HG03342 (cell line): ENCODE measurements around the gene GYS2.

ENCODE experiments used
- ATAC-seq: cut with Tn5 transposase; IDR thresholded peaks from one replicate; pipeline ENCODE4 v1.9.1; 2021; ENCODE audit warnings: mild to moderate bottlenecking, moderate library complexity; ENCODE audit not compliant: unreplicated experiment

Gene GYS2

GRCh38 chr12:21558100-21558679 lies 46.5 kb downstream of the GYS2 start:
- ATAC-seq, result no peak

- no peak for ATAC-seq
Observed at GRCh38 chr12:21553329-21553675, 51.3 kb downstream of the GYS2 start.

- no peak for ATAC-seq
Observed at GRCh38 chr12:21552635-21553328, 51.9 kb downstream of the GYS2 start.

- ATAC-seq, result no peak
Observed at GRCh38 chr12:21551841-21552465, 52.7 kb downstream of the GYS2 start.

GRCh38 chr12:21547437-21547836 lies 57.2 kb downstream of the GYS2 start:
- no peak for ATAC-seq

GRCh38 chr12:21546716-21547115 lies 57.9 kb downstream of the GYS2 start:
- no peak for ATAC-seq

- ATAC-seq, result no peak
Observed at GRCh38 chr12:21545557-21545956, 59.1 kb downstream of the GYS2 start.

- no peak for ATAC-seq
Observed at GRCh38 chr12:21543151-21543550, 61.5 kb downstream of the GYS2 start.

- no peak for ATAC-seq
Observed at GRCh38 chr12:21542403-21542802, 62.2 kb downstream of the GYS2 start.

- no peak for ATAC-seq
Observed at GRCh38 chr12:21541773-21542172, 62.9 kb downstream of the GYS2 start.

GRCh38 chr12:21539797-21540196 lies 64.8 kb downstream of the GYS2 start:
- ATAC-seq, result no peak

- no peak for ATAC-seq
Observed at GRCh38 chr12:21538061-21538653, 66.5 kb downstream of the GYS2 start.

GRCh38 chr12:21529456-21529855 lies 75.2 kb downstream of the GYS2 start:
- ATAC-seq, result no peak

- no peak for ATAC-seq
Observed at GRCh38 chr12:21528953-21529352, 75.7 kb downstream of the GYS2 start.

GRCh38 chr12:21527451-21528180 lies 77.0 kb downstream of the GYS2 start:
- ATAC-seq, result peak; percentile 80

- ATAC-seq, result no peak
Observed at GRCh38 chr12:21526721-21527345, 77.8 kb downstream of the GYS2 start.

- no peak for ATAC-seq
Observed at GRCh38 chr12:21526053-21526452, 78.6 kb downstream of the GYS2 start, which contains the start of gene SPX. SPX (plus strand) TSS chr12:21526296; CDS start chr12:21526473, 177 bp downstream.

GRCh38 chr12:21523148-21523547 lies 81.5 kb downstream of the GYS2 start:
- no peak for ATAC-seq

GRCh38 chr12:21521541-21521940 lies 83.1 kb downstream of the GYS2 start:
- no peak for ATAC-seq

GRCh38 chr12:21518451-21518850 lies 86.2 kb downstream of the GYS2 start:
- ATAC-seq, result no peak

- ATAC-seq, result no peak
Observed at GRCh38 chr12:21516281-21516680, 88.4 kb downstream of the GYS2 start.
